Measurements from ENCODE around the gene RXRB. TPM values are rescaled to one million over a fixed set of nuclear protein-coding genes. Genes with fewer than 3 reads are reported as not detected.

Gene RXRB
- total and polyA plus RNA-seq, 10 of the 15 experiments (the other 5 are each of a cell fraction or from before 2014, with no cell fraction given) = 0.71 to 35.0 (median 20.4) TPM

- TF ChIP-seq TARDBP (IDR thresholded peaks at IDR 0.05; ENCODE audit: borderline replicate concordance) (no peak), NR2C2 (IDR thresholded peaks at IDR 0.05; ENCODE audit: borderline replicate concordance, control insufficient read depth, insufficient read length, low read depth) (no peak), ATF3 (IDR thresholded peaks at IDR 0.05; ENCODE audit: borderline replicate concordance, extremely low read depth, low read depth, low read length) (no peak), RAD21 (IDR thresholded peaks at IDR 0.05; ENCODE audit: insufficient read depth, low read depth, low read length) (no peak), ZNF207 (IDR thresholded peaks at IDR 0.05; ENCODE audit: borderline replicate concordance) (no peak)
These were observed 43.9 kb downstream of the RXRB start (continued) for GRCh38 chr6:33156561-33156960.

- RAD21 ChIA-PET (ENCODE audit: unreplicated experiment) = interaction anchor here (0.7 to 1.4 kb wide), 3 partner anchors 14 to 93 kb away, joined by 3 to 5 read pairs (median 5); no protein-coding TSS in a partner anchor
- intact Hi-C loops (cut with micrococcal nuclease; ENCODE audit: unreplicated experiment) (no loop called here), in situ Hi-C loops (cut with MboI) (no loop called here)
- TF ChIP-seq E4F1 (IDR thresholded peaks at IDR 0.05; ENCODE audit: borderline replicate concordance, partially characterized antibody) (no peak), RELA (IDR thresholded peaks at IDR 0.05; ENCODE audit: borderline replicate concordance, partially characterized antibody) (no peak), IKZF2 (IDR thresholded peaks at IDR 0.05) (no peak), NFYB (IDR thresholded peaks at IDR 0.05; ENCODE audit: insufficient read depth, low read depth, low read length) (no peak), RUNX3 (IDR thresholded peaks at IDR 0.05; ENCODE audit: low read length) (no peak), SP1 (IDR thresholded peaks at IDR 0.05; ENCODE audit: low read depth, low read length) (no peak)
- Histone ChIP-seq H3K79me2 (ENCODE audit: control insufficient read depth, insufficient read depth, low read length) (no peaks in the 10 kb centered on the region), H3K4me3 (no peak overlapping the region), H3K36me3 (ENCODE audit: control insufficient read depth in 2 of 2, insufficient read depth in 2 of 2, low read length in 1 of 2) (no peaks in the 10 kb centered on the region), H2AFZ (ENCODE audit: control insufficient read depth, low read depth, low read length) (no peak overlapping the region), H3K9me3 (replicated peaks; ENCODE audit: control insufficient read depth, insufficient read depth, low read length) (peaks cover 5% of the 10 kb centered on the region; the same call in 1 of the 3 replicates), H3K4me1 (ENCODE audit: control insufficient read depth, insufficient read depth, low read length) (no peaks in the 10 kb centered on the region), H3K27me3 (replicated peaks in 1 of 2; ENCODE audit: control insufficient read depth in 2 of 2, insufficient read depth in 2 of 2, low read length in 1 of 2) (peaks cover 0 to 2% of the 10 kb centered on the region in 2 experiments; a peak in 3 of 4 replicates), H3K4me2 (ENCODE audit: control insufficient read depth, insufficient read depth) (no peak overlapping the region), H4K20me1 (ENCODE audit: control insufficient read depth, insufficient read depth) (no peaks in the 10 kb centered on the region), H3K9ac (ENCODE audit: control insufficient read depth, insufficient read depth, low read length) (no peak overlapping the region), H3K27ac (ENCODE audit: control insufficient read depth, insufficient read depth) (no peak overlapping the region)
- WGBS (ENCODE audit: insufficient coverage, insufficient replicate concordance, low lambda C conversion rate, missing lambda C conversion rate) = 61% methylated on average over 4 of the region's 4 CpGs
- no TSS peak for BruUV-seq (replicated peaks)
- no peak for DNase-seq (ENCODE audit: low read depth, low spot score)
- POLR2A ChIA-PET = interaction anchor here (0.7 to 1.6 kb wide), 3 partner anchors 23 to 122 kb away, joined by 3 to 10 read pairs (median 5); no protein-coding TSS in a partner anchor
- FAIRE-seq = no peak
- SMC1A ChIA-PET (ENCODE audit: uncharacterized antibody, unreplicated experiment) = interaction anchor here (1.1 to 12.1 kb wide), 5 partner anchors 31 to 150 kb away, joined by 3 to 127 read pairs (median 4); no protein-coding TSS in a partner anchor
- CTCF ChIA-PET = interaction anchor here (0.6 to 14.9 kb wide), 11 partner anchors 11 to 1116 kb away, joined by 3 to 184 read pairs (median 5); partner anchors contain the start of gene CYP21A2
- no peak for ATAC-seq
These were observed 46.1 kb downstream of the RXRB start for GRCh38 chr6:33154349-33154748.

Data from GM12878 (cell line).